ENCODE results near the gene TMC1.

DNA sequence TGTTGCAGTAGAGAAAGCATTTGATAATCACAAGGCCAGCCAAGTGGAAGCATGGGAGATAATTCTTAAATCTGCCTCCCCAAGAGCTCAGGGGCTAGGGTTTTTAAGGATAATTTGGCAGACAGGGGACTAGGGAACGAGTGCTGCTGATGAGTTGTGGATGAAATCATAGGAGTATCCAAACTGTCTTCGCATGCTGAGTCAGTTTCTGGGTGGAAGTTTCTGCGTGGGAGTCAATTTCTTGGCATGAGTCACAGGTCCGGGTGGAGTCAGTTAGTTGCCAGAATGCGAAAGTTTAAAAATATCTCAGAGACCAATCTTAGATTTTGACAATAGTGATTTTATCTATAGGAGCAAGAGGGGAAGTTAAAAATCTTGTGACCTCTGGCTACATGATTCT lies 112.6 kb downstream of the TMC1 start:
- TF ChIP-seq POLR2A (IDR thresholded peaks at IDR 0.05; ENCODE audit: low read depth, low read length) = no peak
- no peak for TF ChIP-seq POLR2AphosphoS5 (IDR thresholded peaks at IDR 0.05; ENCODE audit: low read depth, low read length)

Data from GM12892 (cell line).